HEK293T (cell line): Measurements from ENCODE around the gene TDRD9.

Experiments
- ARNT ChIP-seq: fragments of 450-650 bp; IDR thresholded peaks from 2 replicates; pipeline ENCODE4 v1.6.1; 2017; ENCODE audit warnings: mild to moderate bottlenecking
- BHLHE40 ChIP-seq: fragments of 450-650 bp; IDR thresholded peaks from 2 replicates; pipeline ENCODE4 v1.6.1; 2016; ENCODE audit warnings: mild to moderate bottlenecking, moderate library complexity, borderline replicate concordance
- CTBP1 ChIP-seq: fragments of 450-650 bp; IDR thresholded peaks from 2 replicates; pipeline ENCODE4 v1.6.1; 2016; ENCODE audit warnings: borderline replicate concordance
- ELF4 ChIP-seq: fragments of 450-650 bp; IDR thresholded peaks from 2 replicates; pipeline ENCODE4 v1.6.1; 2017; ENCODE audit warnings: antibody characterized with exemption
- FOXM1 ChIP-seq: fragments of 450-650 bp; IDR thresholded peaks from 2 replicates; pipeline ENCODE4 v1.6.1; 2017; ENCODE audit warnings: mild to moderate bottlenecking, borderline replicate concordance
- HDGF ChIP-seq: fragments of 450-650 bp; IDR thresholded peaks from 2 replicates; pipeline ENCODE4 v1.6.1; 2017; ENCODE audit warnings: antibody characterized with exemption, borderline replicate concordance
- SP1 ChIP-seq: fragments of 450-650 bp; IDR thresholded peaks from 2 replicates; pipeline ENCODE4 v1.6.1; 2017
- SUZ12 ChIP-seq: fragments of 450-650 bp; IDR thresholded peaks from 2 replicates; pipeline ENCODE4 v1.6.1; 2016; ENCODE audit warnings: mild to moderate bottlenecking
- ZNF384 ChIP-seq: fragments of 450-650 bp; IDR thresholded peaks from 2 replicates; pipeline ENCODE4 v1.6.1; 2016

GRCh38 chr14:103884854-103885253 lies 43.4 kb upstream of the TDRD9 start:
- TF ChIP-seq HDGF: no peak
- TF ChIP-seq ARNT: no peak
- TF ChIP-seq FOXM1: no peak
- TF ChIP-seq SUZ12: no peak
- TF ChIP-seq SP1: no peak
- no peak for TF ChIP-seq ZNF384
- no peak for TF ChIP-seq ELF4
- no peak for TF ChIP-seq BHLHE40
- no peak for TF ChIP-seq CTBP1
